NCI-H510A (cell line): Measurements from ENCODE around the gene HCFC1.

ENCODE experiments used
- DNase-seq: peaks from one replicate; lab custom pipeline; 2025; lab: John Stamatoyannopoulos, UW

HCFC1 gene

GRCh38 chrX:153973127-153974002 lies 1.7 kb upstream of the HCFC1 start:
- no peak for DNase-seq

GRCh38 chrX:153972368-153973126 lies 929 bp upstream of the HCFC1 start, which contains the start of gene TMEM187:
Gene TMEM187 (plus strand): TSS chrX:153972754. CDS start chrX:153982063, 9,309 bp downstream.
- DNase-seq = peak; percentile 85

GRCh38 chrX:153971124-153971449 lies 531 bp downstream of the HCFC1 start:
- DNase-seq = peak; percentile 79

- peak; percentile 34 for DNase-seq
These were observed 1.1 kb downstream of the HCFC1 start for GRCh38 chrX:153970357-153971123.

GRCh38 chrX:153969904-153970356 lies 1.7 kb downstream of the HCFC1 start:
- no peak for DNase-seq

GRCh38 chrX:153969125-153969903 lies 2.3 kb downstream of the HCFC1 start:
- no peak for DNase-seq

- DNase-seq = no peak
These were observed 2.9 kb downstream of the HCFC1 start for GRCh38 chrX:153968754-153969124.

- DNase-seq = no peak
These were observed 3.4 kb downstream of the HCFC1 start for GRCh38 chrX:153968255-153968654.

- no peak for DNase-seq
These were observed 3.9 kb downstream of the HCFC1 start for GRCh38 chrX:153967536-153968224.

GRCh38 chrX:153966841-153967535 lies 4.6 kb downstream of the HCFC1 start:
- DNase-seq = no peak

- no peak for DNase-seq
These were observed 5.3 kb downstream of the HCFC1 start for GRCh38 chrX:153966283-153966688.

GRCh38 chrX:153965406-153965805 lies 6.2 kb downstream of the HCFC1 start:
- no peak for DNase-seq

GRCh38 chrX:153964105-153964504 lies 7.5 kb downstream of the HCFC1 start:
- no peak for DNase-seq

- DNase-seq = no peak
These were observed 8.1 kb downstream of the HCFC1 start for GRCh38 chrX:153963546-153963945.

- no peak for DNase-seq
These were observed 10.3 kb downstream of the HCFC1 start for GRCh38 chrX:153961292-153961691.

- no peak for DNase-seq
These were observed 10.8 kb downstream of the HCFC1 start for GRCh38 chrX:153960786-153961185.

GRCh38 chrX:153960077-153960476 lies 11.5 kb downstream of the HCFC1 start:
- no peak for DNase-seq

- DNase-seq = no peak
These were observed 12.0 kb downstream of the HCFC1 start for GRCh38 chrX:153959649-153960048.

- no peak for DNase-seq
These were observed 13.0 kb downstream of the HCFC1 start for GRCh38 chrX:153958605-153959004.

GRCh38 chrX:153957224-153957623 lies 14.4 kb downstream of the HCFC1 start:
- DNase-seq = no peak
